H9 (cell line): ENCODE results near the gene MPZL3. TPM values are rescaled to one million over a fixed set of nuclear protein-coding genes. Genes with fewer than 3 reads are reported as not detected.

Source experiments
- DNase-seq: peaks from one replicate; pipeline ENCODE4 v3.0.0-alpha.2; 2017
- H2AFZ ChIP-seq: one replicate; pipeline ENCODE4 v1.6.1; 2013; ENCODE audit warnings: mild to moderate bottlenecking, low read length, control low read depth, moderate library complexity
- H2AK5ac ChIP-seq: 2 replicates; pipeline ENCODE4 v1.6.1; 2013; ENCODE audit warnings: low read length, control low read depth, mixed read lengths; ENCODE audit not compliant: insufficient read length
- H2BK120ac ChIP-seq: one replicate; pipeline ENCODE4 v1.6.1; 2013; ENCODE audit warnings: low read depth, mild to moderate bottlenecking, low read length, control low read depth, inconsistent platforms; ENCODE audit not compliant: poor library complexity, severe bottlenecking
- H2BK12ac ChIP-seq: 2 replicates; pipeline ENCODE4 v1.6.1; 2013; ENCODE audit warnings: low read length, control low read depth, mixed read lengths, low read depth; ENCODE audit not compliant: insufficient read length
- H2BK15ac ChIP-seq: 2 replicates; pipeline ENCODE4 v1.6.1; 2013; ENCODE audit warnings: low read depth, low read length, control low read depth
- H2BK20ac ChIP-seq: one replicate; pipeline ENCODE4 v1.6.1; 2013; ENCODE audit warnings: low read depth, mild to moderate bottlenecking, low read length, control low read depth, inconsistent platforms; ENCODE audit not compliant: poor library complexity, severe bottlenecking
- H2BK5ac ChIP-seq: 2 replicates; pipeline ENCODE4 v1.6.1; 2013; ENCODE audit warnings: low read length, control low read depth, mixed read lengths; ENCODE audit not compliant: insufficient read length
- H3K14ac ChIP-seq: 2 replicates; pipeline ENCODE4 v1.6.1; 2013; ENCODE audit warnings: low read length, control low read depth; ENCODE audit not compliant: insufficient read depth
- H3K18ac ChIP-seq: 2 replicates; pipeline ENCODE4 v1.6.1; 2013; ENCODE audit warnings: low read depth, mild to moderate bottlenecking, mixed read lengths, low read length, control low read depth; ENCODE audit not compliant: insufficient read length
- H3K23ac ChIP-seq: 2 replicates; pipeline ENCODE4 v1.6.1; 2013; ENCODE audit warnings: low read length, control low read depth, mixed read lengths, low read depth; ENCODE audit not compliant: insufficient read length
- H3K23me2 ChIP-seq: 2 replicates; pipeline ENCODE4 v1.6.1; 2013; ENCODE audit warnings: low read depth, mild to moderate bottlenecking, mixed read lengths, low read length, control low read depth; ENCODE audit not compliant: insufficient read length, poor library complexity, severe bottlenecking
- H3K27ac ChIP-seq: 2 replicates; pipeline ENCODE4 v1.5.1; 2013; ENCODE audit warnings: low read length, control low read depth, mixed read lengths, low read depth; ENCODE audit not compliant: insufficient read length
- H3K27me3 ChIP-seq: 2 replicates; pipeline ENCODE4 v1.6.1; 2013; ENCODE audit warnings: low read length, control low read depth, inconsistent platforms; ENCODE audit not compliant: insufficient read depth
- H3K4ac ChIP-seq: 2 replicates; pipeline ENCODE4 v1.6.1; 2013; ENCODE audit warnings: low read depth, mild to moderate bottlenecking, control low read depth, inconsistent platforms, low read length, moderate library complexity
- H3K4me1 ChIP-seq: 2 replicates; pipeline ENCODE4 v1.6.1; 2013; ENCODE audit warnings: low read length, control low read depth, inconsistent platforms; ENCODE audit not compliant: insufficient read depth
- H3K4me2 ChIP-seq: 2 replicates; pipeline ENCODE4 v1.6.1; 2013; ENCODE audit warnings: low read length, control low read depth, mixed read lengths; ENCODE audit not compliant: insufficient read length, insufficient read depth
- H3K56ac ChIP-seq: 2 replicates; pipeline ENCODE4 v1.6.1; 2013; ENCODE audit warnings: low read depth, mild to moderate bottlenecking, mixed read lengths, low read length, control low read depth; ENCODE audit not compliant: insufficient read length
- H3K79me1 ChIP-seq: 2 replicates; pipeline ENCODE4 v1.6.1; 2013; ENCODE audit warnings: low read depth, mild to moderate bottlenecking, moderate library complexity, low read length, control low read depth, inconsistent platforms; ENCODE audit not compliant: insufficient read depth, poor library complexity, severe bottlenecking
- H3K79me2 ChIP-seq: 2 replicates; pipeline ENCODE4 v1.6.1; 2013; ENCODE audit warnings: low read length, control low read depth, inconsistent platforms; ENCODE audit not compliant: insufficient read depth
- H3K9ac ChIP-seq: 2 replicates; pipeline ENCODE4 v1.6.1; 2013; ENCODE audit warnings: low read length, control low read depth, mixed read lengths; ENCODE audit not compliant: insufficient read length; ENCODE audit errors: extremely low read depth
- H3K9me3 ChIP-seq: one replicate; pipeline ENCODE4 v1.6.1; 2013; ENCODE audit warnings: low read depth, low read length, inconsistent platforms; ENCODE audit not compliant: control insufficient read depth
- H3T11ph ChIP-seq: one replicate; pipeline ENCODE4 v1.6.1; 2013; ENCODE audit warnings: mild to moderate bottlenecking, low read length, control low read depth, inconsistent platforms
- H4K20me1 ChIP-seq: one replicate; pipeline ENCODE4 v1.6.1; 2013; ENCODE audit not compliant: control insufficient read depth, insufficient read length, insufficient read depth
- H4K5ac ChIP-seq: 2 replicates; pipeline ENCODE4 v1.6.1; 2013; ENCODE audit warnings: low read depth, mild to moderate bottlenecking, mixed read lengths, low read length, control low read depth; ENCODE audit not compliant: insufficient read length
- H4K8ac ChIP-seq: replicated peaks from 2 replicates; pipeline ENCODE4 v1.6.1; 2013; ENCODE audit warnings: low read length, control low read depth, mixed read lengths, low read depth; ENCODE audit not compliant: insufficient read length
- H4K91ac ChIP-seq: 2 replicates; pipeline ENCODE4 v1.6.1; 2013; ENCODE audit warnings: low read depth, mild to moderate bottlenecking, moderate library complexity, mixed read lengths, low read length, control low read depth; ENCODE audit not compliant: insufficient read length
- H3K27ac Mint-ChIP-seq, 3 experiments: 2 replicates in 2 of 3; 3 replicates in 1 of 3; pipeline ENCODE4 v1.8.0; 2020 to 2021; ENCODE audit warnings: mixed read lengths in 3 of 3, mild to moderate bottlenecking in 1 of 3, moderate library complexity in 1 of 3
- H3K27me3 Mint-ChIP-seq: 2 replicates; pipeline ENCODE4 v1.8.0; 2021; ENCODE audit warnings: low read depth, mild to moderate bottlenecking, moderate library complexity, mixed read lengths
- H3K36me3 Mint-ChIP-seq, 3 experiments: 2 replicates in 2 of 3; 3 replicates in 1 of 3; pipeline ENCODE4 v1.8.0; 2020 to 2021; ENCODE audit warnings: low read depth in 3 of 3, mixed read lengths in 3 of 3; ENCODE audit not compliant: insufficient read depth in 1 of 3
- H3K4me1 Mint-ChIP-seq, 2 experiments: 2 replicates each; pipeline ENCODE4 v1.8.0; 2020; ENCODE audit warnings: mixed read lengths in 2 of 2
- H3K4me3 Mint-ChIP-seq, 2 experiments: 2 replicates in 1 of 2; 3 replicates in 1 of 2; pipeline ENCODE4 v1.8.0; 2020 to 2021; ENCODE audit warnings: mild to moderate bottlenecking in 2 of 2, mixed read lengths in 2 of 2, moderate library complexity in 1 of 2
- H3K9me3 Mint-ChIP-seq, 2 experiments: 2 replicates in 1 of 2; 3 replicates in 1 of 2; pipeline ENCODE4 v1.8.0; 2020; ENCODE audit warnings: mild to moderate bottlenecking in 2 of 2, mixed read lengths in 2 of 2, moderate library complexity in 1 of 2
- WGBS: extraction: QIAGEN DNeasy Blood & Tissue Kit; methylation state at CpG from one replicate; pipeline ENCODE4 v1.1.7; 2013; ENCODE audit warnings: missing lambda C conversion rate, low lambda C conversion rate, mixed read lengths; ENCODE audit not compliant: insufficient read length; ENCODE audit errors: extremely low coverage; 5-methylcytosine and 5-hydroxymethylcytosine counted together
- total RNA-seq: library from RNA; stranded (reverse); gene quantifications from 2 replicates; pipeline ENCODE4 v1.2.1, GENCODE V29; 2021
- TF ChIP-seq, protein P1 (sequence below): fragments of 200-600 bp; sonication (generic); conservative IDR thresholded peaks from 3 replicates; pipeline ENCODE4 v1.8.0; 2021; ENCODE audit warnings: antibody characterized with exemption, mild to moderate bottlenecking

Gene MPZL3
- total RNA-seq, 1 experiment from 2014 or later: 2.6 TPM

DNA sequence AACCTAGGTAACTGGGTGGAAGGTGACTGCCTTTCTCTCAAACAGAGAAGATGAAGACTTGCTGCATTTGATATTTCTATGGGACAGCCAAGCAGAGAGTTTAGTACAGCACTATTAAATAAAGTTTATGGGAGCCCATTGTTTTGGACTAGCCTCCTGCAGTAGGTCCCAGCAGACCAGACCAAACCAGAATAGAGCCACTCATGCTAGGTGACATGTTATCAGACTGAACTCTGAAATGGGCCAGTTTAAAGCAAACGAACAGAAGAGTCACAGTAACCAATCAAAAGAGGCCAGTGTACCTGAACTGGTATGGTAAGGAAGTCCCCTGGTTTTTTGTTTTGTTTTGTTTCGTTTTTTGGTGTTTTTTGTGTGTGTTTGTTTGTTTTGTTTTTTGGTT lies 19.8 kb upstream of the MPZL3 start:
- Histone ChIP-seq H4K20me1 (no peaks in the 10 kb centered on the region), H3K27me3 (no peaks in the 10 kb centered on the region), H2BK15ac (no peak overlapping the region), H3K4ac (no peak overlapping the region), H3K14ac (no peak overlapping the region), H3K18ac (no peak overlapping the region), H3K79me1 (no peaks in the 10 kb centered on the region), H3K27ac (no peak overlapping the region), H3K4me1 (no peaks in the 10 kb centered on the region), H3K23ac (no peak overlapping the region), H4K5ac (no peak overlapping the region), H4K8ac (no peak overlapping the region), H4K91ac (no peak overlapping the region), H3K9me3 (no peaks in the 10 kb centered on the region), H2BK120ac (no peak overlapping the region), H3K4me2 (no peak overlapping the region), H2BK12ac (no peak overlapping the region), H3K79me2 (no peaks in the 10 kb centered on the region), H2AK5ac (no peak overlapping the region), H3K23me2 (no peaks in the 10 kb centered on the region), H2BK5ac (no peak overlapping the region), H2AFZ (no peak overlapping the region), H3K9ac (no peak overlapping the region), H3T11ph (no peak overlapping the region), H3K56ac (no peak overlapping the region), H2BK20ac (no peak overlapping the region)
- Mint-ChIP-seq H3K27me3 (peaks cover 56% of the 10 kb centered on the region), H3K4me1 (peaks cover 4 to 7% of the 10 kb centered on the region in 2 experiments), H3K27ac (no peak overlapping the region), H3K4me3 (no peak overlapping the region), H3K36me3 (no peaks in the 10 kb centered on the region), H3K9me3 (no peaks in the 10 kb centered on the region)
- TF ChIP-seq, protein P1, sequence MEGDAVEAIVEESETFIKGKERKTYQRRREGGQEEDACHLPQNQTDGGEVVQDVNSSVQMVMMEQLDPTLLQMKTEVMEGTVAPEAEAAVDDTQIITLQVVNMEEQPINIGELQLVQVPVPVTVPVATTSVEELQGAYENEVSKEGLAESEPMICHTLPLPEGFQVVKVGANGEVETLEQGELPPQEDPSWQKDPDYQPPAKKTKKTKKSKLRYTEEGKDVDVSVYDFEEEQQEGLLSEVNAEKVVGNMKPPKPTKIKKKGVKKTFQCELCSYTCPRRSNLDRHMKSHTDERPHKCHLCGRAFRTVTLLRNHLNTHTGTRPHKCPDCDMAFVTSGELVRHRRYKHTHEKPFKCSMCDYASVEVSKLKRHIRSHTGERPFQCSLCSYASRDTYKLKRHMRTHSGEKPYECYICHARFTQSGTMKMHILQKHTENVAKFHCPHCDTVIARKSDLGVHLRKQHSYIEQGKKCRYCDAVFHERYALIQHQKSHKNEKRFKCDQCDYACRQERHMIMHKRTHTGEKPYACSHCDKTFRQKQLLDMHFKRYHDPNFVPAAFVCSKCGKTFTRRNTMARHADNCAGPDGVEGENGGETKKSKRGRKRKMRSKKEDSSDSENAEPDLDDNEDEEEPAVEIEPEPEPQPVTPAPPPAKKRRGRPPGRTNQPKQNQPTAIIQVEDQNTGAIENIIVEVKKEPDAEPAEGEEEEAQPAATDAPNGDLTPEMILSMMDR: no peak
- no peak for DNase-seq
- WGBS: no CpG with 5 or more reads among the region's 2 CpGs
